ENCODE measurements around the gene EHMT1. TPM values are rescaled to one million over a fixed set of nuclear protein-coding genes. Genes with fewer than 3 reads are reported as not detected.
A peak's percentile ranks its signal among the peaks of the same experiment; 100 is the strongest.

The EHMT1 gene
- total RNA-seq, 2 experiments from 2014 or later = 66.0 to 70.8 TPM

DNA sequence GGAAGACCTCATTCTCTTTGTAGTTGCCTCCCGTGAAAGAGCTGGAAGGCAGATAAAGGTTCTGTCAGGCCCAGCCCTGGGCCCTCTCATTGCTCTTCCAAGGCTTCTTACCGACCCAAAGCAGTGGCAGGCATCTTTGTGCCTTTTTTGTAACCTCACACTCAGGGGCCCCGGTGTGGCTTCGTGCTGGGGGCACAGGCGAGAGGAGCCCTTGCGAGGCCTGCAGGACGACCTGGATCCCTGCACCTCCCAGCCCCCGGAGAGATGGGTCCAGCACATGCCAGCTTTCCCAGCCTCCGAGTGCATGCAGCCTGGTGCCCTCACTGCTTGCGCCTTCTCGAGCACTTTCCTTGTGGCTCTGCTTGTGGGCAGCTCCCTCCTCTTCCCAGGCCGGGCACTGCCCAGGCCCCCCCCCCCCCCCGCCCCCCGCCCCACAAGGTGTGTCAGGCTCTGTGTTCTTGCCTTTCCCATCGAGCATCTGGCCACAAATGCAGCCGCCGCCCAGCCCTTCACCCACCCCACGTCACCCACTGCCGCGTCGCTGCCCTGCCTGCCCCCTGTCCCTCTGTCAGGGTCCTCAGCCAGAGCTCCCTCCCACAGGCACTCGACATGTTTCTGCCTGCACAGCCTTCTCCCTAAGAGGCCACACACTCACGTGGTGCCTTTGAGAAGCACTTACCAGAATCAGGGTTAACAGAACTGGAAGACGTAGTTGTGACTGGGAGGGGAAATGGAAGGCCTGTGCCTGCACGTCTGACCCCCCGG, 195.0 kb downstream of the EHMT1 start:
- Mint-ChIP-seq H3K27me3 (no peaks in the 10 kb centered on the region), H3K4me3 (no peak overlapping the region), H3K27ac (no peak overlapping the region), H3K4me1 (ENCODE audit: low read depth) (no peaks in the 10 kb centered on the region), H3K9me3 (peaks cover 7% of the 10 kb centered on the region), H3K36me3 (peaks cover 43% of the 10 kb centered on the region)
- CTCF ChIA-PET = no interaction called here
- intact Hi-C loops (cut with micrococcal nuclease) = no loop called here
- POLR2A ChIA-PET = no interaction called here
- no peak for DNase-seq

DNA sequence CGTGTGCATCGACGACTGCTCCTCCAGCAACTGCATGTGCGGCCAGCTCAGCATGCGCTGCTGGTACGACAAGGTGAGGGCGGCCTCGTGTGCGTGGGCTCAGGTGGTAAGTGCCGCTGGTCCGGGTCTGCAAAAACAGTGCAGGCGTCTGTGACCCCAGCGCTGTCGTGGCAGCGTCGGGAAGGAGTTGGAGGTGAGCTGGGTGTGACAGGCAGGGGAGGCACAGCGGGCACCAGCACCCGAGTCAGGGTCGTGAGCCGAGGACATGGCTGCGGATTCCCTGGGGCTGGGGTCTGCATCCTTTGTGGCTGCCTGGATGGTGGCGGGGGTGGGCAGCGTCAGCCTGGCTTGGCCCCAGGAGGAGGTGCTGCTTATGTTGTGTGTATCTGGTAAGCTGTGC, 195.6 kb downstream of the EHMT1 start:
- ChIA-PET POLR2A (no interaction called here), CTCF (no interaction called here)
- Mint-ChIP-seq H3K4me3 (no peak overlapping the region), H3K4me1 (ENCODE audit: low read depth) (no peaks in the 10 kb centered on the region), H3K27ac (no peak overlapping the region), H3K27me3 (no peaks in the 10 kb centered on the region), H3K9me3 (peaks cover 7% of the 10 kb centered on the region), H3K36me3 (peaks cover 43% of the 10 kb centered on the region)
- intact Hi-C loops (cut with micrococcal nuclease) = no loop called here
- no peak for DNase-seq

DNA sequence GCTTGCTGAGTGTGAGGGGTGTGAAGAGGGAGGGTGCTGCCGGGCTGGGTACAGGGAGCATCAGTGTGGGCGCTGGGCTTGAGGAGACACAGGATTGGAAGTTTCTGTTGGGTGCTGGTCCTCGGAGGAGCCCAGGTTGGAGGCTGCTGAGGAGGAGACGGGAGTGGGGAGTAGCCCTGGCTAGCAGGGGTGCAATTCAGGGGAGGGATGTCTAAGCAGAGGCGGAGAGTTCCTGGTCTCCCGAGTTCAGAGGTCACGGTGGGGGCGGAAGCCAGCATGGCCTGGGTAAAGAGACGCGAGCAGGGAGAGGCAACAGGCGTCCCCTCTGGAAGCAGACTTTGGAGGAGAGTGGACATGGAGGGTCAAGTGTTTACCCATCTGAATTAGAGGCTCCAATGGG, 196.0 kb downstream of the EHMT1 start:
- H3K9me3 Mint-ChIP-seq = peaks cover 7% of the 10 kb centered on the region
- H3K27me3 Mint-ChIP-seq = no peaks in the 10 kb centered on the region
- H3K4me3 Mint-ChIP-seq = no peak overlapping the region
- DNase-seq = no peak
- POLR2A ChIA-PET = no interaction called here
- peaks cover 41% of the 10 kb centered on the region for H3K36me3 Mint-ChIP-seq
- CTCF ChIA-PET = no interaction called here
- peak overlapping the region; percentile 5 for H3K27ac Mint-ChIP-seq
- no peaks in the 10 kb centered on the region for H3K4me1 Mint-ChIP-seq (ENCODE audit: low read depth)
- intact Hi-C loops (cut with micrococcal nuclease) = no loop called here

DNA sequence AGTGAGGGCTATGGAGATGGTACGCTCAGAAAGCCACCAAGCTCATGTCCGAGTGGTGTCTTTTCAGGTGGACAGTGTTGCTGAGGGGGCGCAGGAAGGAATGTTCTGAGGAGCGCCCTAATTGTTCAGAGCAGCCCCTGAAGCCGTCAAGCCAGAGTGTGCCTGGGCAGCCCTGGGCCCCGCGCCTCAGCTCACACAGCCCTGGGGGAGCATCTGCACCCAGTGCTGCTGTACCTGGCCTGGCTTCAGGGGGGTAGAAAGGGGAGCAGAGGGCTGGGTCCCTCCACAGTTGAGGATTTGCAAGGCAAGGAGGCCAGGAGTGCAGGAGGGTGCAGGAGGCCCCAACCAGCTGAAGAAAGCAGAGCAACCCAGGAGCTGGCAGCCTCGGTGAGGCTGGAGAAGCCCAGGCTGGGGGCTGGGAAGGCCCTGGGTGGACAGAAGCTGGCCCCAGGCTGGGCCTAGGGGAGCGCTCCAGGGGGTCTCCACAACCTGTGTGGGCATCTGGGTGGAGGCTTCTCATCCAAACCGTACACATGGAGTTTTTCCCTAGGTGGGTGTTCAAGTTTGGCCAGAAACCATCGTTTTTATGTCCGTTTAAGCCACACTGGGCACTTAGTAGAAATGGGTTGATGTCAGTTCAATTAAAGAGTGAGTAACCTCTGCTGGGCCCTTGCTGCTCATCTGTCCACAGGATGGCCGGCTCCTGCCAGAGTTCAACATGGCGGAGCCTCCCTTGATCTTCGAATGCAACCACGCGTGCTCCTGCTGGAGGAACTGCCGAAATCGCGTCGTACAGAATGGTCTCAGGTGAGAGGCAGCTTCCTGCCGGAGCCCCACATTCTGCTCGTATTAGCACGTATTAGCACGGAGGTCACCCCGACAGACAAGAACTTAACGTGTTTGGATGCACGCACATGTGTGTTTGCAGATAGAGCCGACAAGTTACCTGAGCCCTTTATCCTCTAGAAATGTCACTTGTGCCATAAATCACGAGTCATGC, 196.8 kb downstream of the EHMT1 start:
- Mint-ChIP-seq H3K9me3 (peaks cover 7% of the 10 kb centered on the region), H3K27ac (no peak overlapping the region), H3K4me1 (ENCODE audit: low read depth) (peaks cover 3% of the 10 kb centered on the region), H3K27me3 (no peaks in the 10 kb centered on the region), H3K4me3 (no peak overlapping the region), H3K36me3 (peaks cover 44% of the 10 kb centered on the region)
- ChIA-PET CTCF (no interaction called here), POLR2A (no interaction called here)
- intact Hi-C loops (cut with micrococcal nuclease) = no loop called here
- DNase-seq = no peak

- intact Hi-C loops (cut with micrococcal nuclease) = no loop called here
- Mint-ChIP-seq H3K4me3 (no peak overlapping the region), H3K27ac (no peak overlapping the region), H3K27me3 (no peaks in the 10 kb centered on the region), H3K9me3 (peaks cover 7% of the 10 kb centered on the region), H3K4me1 (ENCODE audit: low read depth) (peaks cover 3% of the 10 kb centered on the region), H3K36me3 (peaks cover 50% of the 10 kb centered on the region)
- no peak for DNase-seq
- CTCF ChIA-PET = no interaction called here
- POLR2A ChIA-PET = interaction anchor here (1.2 kb wide), 1 partner anchor 161 kb away, joined by 3 read pairs; no protein-coding TSS in a partner anchor
These were observed 197.9 kb downstream of the EHMT1 start for GRCh38 chr9:137816531-137817235.

GRCh38 chr9:137817236-137818200, 198.7 kb downstream of the EHMT1 start:
- Mint-ChIP-seq H3K27me3 (no peaks in the 10 kb centered on the region), H3K27ac (peak overlapping the region; percentile 18), H3K4me1 (ENCODE audit: low read depth) (peaks cover 3% of the 10 kb centered on the region), H3K36me3 (peaks cover 58% of the 10 kb centered on the region), H3K9me3 (peaks cover 7% of the 10 kb centered on the region), H3K4me3 (no peak overlapping the region)
- intact Hi-C loops (cut with micrococcal nuclease) = no loop called here
- POLR2A ChIA-PET = interaction anchor here (1.2 kb wide), 1 partner anchor 161 kb away, joined by 3 read pairs; no protein-coding TSS in a partner anchor
- CTCF ChIA-PET = no interaction called here
- DNase-seq = no peak

DNA sequence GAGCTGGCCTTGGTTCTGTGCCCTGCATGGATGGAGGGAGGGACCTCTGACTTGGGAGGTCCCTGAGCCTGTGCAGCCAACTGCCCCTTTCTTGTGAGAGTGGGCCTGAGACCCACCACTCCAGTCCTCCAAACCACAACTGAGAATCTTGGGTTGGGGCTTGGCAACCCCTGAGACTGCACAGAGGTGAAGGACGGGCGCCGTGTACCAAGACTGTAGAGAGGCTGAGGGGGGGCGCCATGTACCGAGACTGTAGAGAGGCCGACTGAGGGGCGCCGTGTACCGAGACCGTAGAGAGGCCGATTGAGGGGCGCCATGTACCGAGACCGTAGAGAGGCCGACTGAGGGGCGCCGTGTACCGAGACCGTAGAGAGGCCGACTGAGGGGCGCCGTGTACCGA, 199.5 kb downstream of the EHMT1 start:
- intact Hi-C loops (cut with micrococcal nuclease) = no loop called here
- H3K27ac Mint-ChIP-seq = no peak overlapping the region
- peaks cover 3% of the 10 kb centered on the region for H3K4me1 Mint-ChIP-seq (ENCODE audit: low read depth)
- POLR2A ChIA-PET = interaction anchor here (1.2 kb wide), 1 partner anchor 162 kb away, joined by 3 read pairs; no protein-coding TSS in a partner anchor
- H3K9me3 Mint-ChIP-seq = peaks cover 7% of the 10 kb centered on the region
- H3K36me3 Mint-ChIP-seq = peaks cover 58% of the 10 kb centered on the region
- CTCF ChIA-PET = no interaction called here
- no peak for DNase-seq
- no peaks in the 10 kb centered on the region for H3K27me3 Mint-ChIP-seq
- H3K4me3 Mint-ChIP-seq = no peak overlapping the region

GRCh38 chr9:137820161-137820855, 201.5 kb downstream of the EHMT1 start:
- Mint-ChIP-seq H3K36me3 (peaks cover 59% of the 10 kb centered on the region), H3K4me1 (ENCODE audit: low read depth) (peaks cover 5% of the 10 kb centered on the region), H3K9me3 (peaks cover 7% of the 10 kb centered on the region), H3K27ac (peak overlapping the region; percentile 60), H3K4me3 (no peak overlapping the region), H3K27me3 (no peaks in the 10 kb centered on the region)
- CTCF ChIA-PET = no interaction called here
- POLR2A ChIA-PET = no interaction called here
- intact Hi-C loops (cut with micrococcal nuclease) = no loop called here
- DNase-seq = peak; percentile 38

DNA sequence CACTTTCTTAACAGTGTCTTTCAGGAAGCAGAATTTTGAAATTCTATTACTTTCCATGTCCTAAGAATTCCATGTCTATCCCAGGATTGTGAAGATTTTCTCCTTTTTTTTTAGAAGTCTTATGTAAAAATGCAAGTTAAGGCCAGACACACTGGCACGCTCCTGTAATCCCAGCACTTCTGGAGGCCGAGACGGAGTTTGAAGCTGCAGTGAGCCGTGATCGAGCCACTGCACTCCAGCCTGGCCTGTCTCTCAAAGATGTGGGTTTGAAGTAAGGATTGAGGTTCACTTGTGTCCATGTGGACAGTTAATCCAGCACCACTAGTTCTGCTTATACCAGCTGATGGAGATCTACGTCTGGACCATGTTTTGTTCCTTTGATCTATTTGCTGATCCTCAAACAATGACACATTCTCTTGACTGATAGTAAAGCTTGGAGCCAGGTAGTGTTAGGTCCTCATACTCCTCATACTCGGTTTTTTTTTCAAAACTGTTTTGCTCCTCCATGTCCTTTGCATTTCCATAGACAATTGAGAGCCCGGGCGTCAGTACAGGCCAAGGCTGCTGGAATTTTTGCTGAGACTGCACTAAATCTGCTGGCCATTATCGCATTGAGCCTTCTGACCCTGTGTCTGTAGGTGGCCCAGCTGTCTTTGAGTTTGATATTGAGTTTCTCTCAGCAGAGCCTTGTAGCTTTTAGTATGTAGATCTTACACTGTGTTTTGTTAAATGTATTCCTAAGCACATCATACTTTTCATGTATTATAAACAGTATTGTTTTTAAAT, 205.4 kb downstream of the EHMT1 start:
- H3K36me3 Mint-ChIP-seq = peaks cover 46% of the 10 kb centered on the region
- ChIA-PET POLR2A (no interaction called here), CTCF (interaction anchor here (0.6 kb wide), 1 partner anchor 1787 kb away, joined by 3 read pairs; no protein-coding TSS in a partner anchor)
- intact Hi-C loops (cut with micrococcal nuclease) = no loop called here
- H3K27me3 Mint-ChIP-seq = no peaks in the 10 kb centered on the region
- DNase-seq = no peak
- H3K27ac Mint-ChIP-seq = no peak overlapping the region
- H3K4me1 Mint-ChIP-seq (ENCODE audit: low read depth) = peaks cover 5% of the 10 kb centered on the region
- no peak overlapping the region for H3K4me3 Mint-ChIP-seq
- H3K9me3 Mint-ChIP-seq = no peaks in the 10 kb centered on the region

DNA sequence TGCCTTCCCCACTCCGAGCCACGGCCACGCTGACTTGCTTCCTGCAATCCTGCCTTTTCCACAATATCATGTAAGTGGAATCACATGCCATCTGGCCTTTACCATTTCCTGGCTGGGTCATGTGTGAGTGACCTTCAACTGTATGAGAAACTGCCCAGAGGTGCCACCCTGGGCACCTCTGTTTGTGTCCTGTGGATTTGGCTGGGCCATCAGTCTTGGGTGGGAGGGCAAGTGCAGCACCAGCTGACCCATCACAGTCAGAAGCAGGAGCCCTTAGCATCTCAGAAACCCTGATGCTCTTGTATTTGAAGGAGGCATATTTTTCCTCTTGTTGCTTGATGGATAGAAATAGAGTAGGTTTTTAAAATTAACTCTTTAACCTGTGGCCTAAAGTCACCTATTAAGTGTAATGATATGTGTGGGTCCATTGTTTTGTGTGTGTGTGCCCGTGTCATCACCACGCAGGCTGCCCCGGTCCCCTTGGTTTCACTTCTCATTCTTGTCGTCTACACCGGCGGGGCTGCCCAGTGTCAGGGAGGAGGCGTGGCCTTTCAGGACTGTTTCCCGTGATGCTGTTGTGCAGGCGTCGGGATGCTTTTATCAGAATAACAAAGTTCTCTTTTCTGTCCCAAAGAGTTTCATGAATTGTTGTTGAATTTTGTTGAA, 206.7 kb downstream of the EHMT1 start:
- DNase-seq = no peak
- no peak overlapping the region for H3K4me3 Mint-ChIP-seq
- intact Hi-C loops (cut with micrococcal nuclease) = no loop called here
- no peak overlapping the region for H3K27ac Mint-ChIP-seq
- H3K36me3 Mint-ChIP-seq = peaks cover 46% of the 10 kb centered on the region
- H3K4me1 Mint-ChIP-seq (ENCODE audit: low read depth) = peaks cover 3% of the 10 kb centered on the region
- ChIA-PET CTCF (no interaction called here), POLR2A (no interaction called here)
- no peaks in the 10 kb centered on the region for H3K27me3 Mint-ChIP-seq
- H3K9me3 Mint-ChIP-seq = no peaks in the 10 kb centered on the region
